ENCODE data around the gene TTC16.
"Not testable (repeated sequence)": the region's sequence is repeated elsewhere in the genome, so short reads cannot be mapped to it uniquely, and the experiment has no call there.

Gene TTC16

GRCh38 chr9:127770905-127771569 lies 55.2 kb downstream of the TTC16 start:
- peak; percentile 86 for DNase-seq

GRCh38 chr9:127771570-127772189 lies 55.8 kb downstream of the TTC16 start:
- no peak for DNase-seq

GRCh38 chr9:127772603-127773002 lies 56.7 kb downstream of the TTC16 start:
- DNase-seq = no peak

GRCh38 chr9:127773272-127773671 lies 57.4 kb downstream of the TTC16 start:
- no peak for DNase-seq

GRCh38 chr9:127773981-127774380 lies 58.1 kb downstream of the TTC16 start:
- no peak for DNase-seq

GRCh38 chr9:127776195-127776923 lies 60.5 kb downstream of the TTC16 start:
- no peak for DNase-seq

- no peak for DNase-seq
Observed at GRCh38 chr9:127776924-127777289, 61.0 kb downstream of the TTC16 start.

GRCh38 chr9:127777368-127777980 lies 61.6 kb downstream of the TTC16 start:
- DNase-seq = no peak

GRCh38 chr9:127778280-127779135 lies 62.6 kb downstream of the TTC16 start, which contains the start of gene SH2D3C:
SH2D3C (minus strand) TSS chr9:127778666; CDS start chr9:127778627, 39 bp downstream.
- no peak for DNase-seq

- no peak for DNase-seq
Observed at GRCh38 chr9:127779136-127779981, 63.5 kb downstream of the TTC16 start.

GRCh38 chr9:127780126-127780885 lies 64.4 kb downstream of the TTC16 start:
- DNase-seq = no peak

- not testable (repeated sequence) for DNase-seq
Observed at GRCh38 chr9:127780909-127781308, 65.0 kb downstream of the TTC16 start.

All from NCI-H524 treated with DMSO at 0.1 percent for 48 hours (cell line).